GM20000 (cell line): ENCODE results near the gene DYNLL1.

ENCODE experiments used
- DNase-seq: peaks from one replicate; pipeline ENCODE4 v3.0.0; 2012; ENCODE audit warnings: low spot score
- TF ChIP-seq, protein P1 (sequence below): IDR thresholded peaks from 2 replicates; pipeline ENCODE4 v1.5.1; 2012; ENCODE audit warnings: mild to moderate bottlenecking, control low read depth; ENCODE audit errors: extremely low read depth, missing control alignments

DYNLL1 gene

DNA sequence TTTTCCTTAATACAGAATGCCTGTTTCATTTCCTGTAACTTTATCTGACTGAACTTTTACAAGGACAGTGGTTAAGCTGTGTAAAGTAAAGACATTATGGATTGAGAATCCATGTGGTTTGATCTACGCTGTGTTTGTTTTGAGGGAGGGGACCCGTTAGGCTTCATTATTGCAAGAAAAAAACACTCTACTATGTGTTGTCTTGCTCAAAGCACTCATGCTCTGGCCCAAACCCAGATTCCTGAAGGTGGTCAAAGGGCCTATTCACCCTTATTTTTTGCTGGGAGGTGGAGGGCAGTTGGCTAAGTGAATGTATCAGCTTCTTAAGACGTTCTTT is 50.1 kb downstream of the DYNLL1 start:
- DNase-seq: no peak
- TF ChIP-seq, protein P1, sequence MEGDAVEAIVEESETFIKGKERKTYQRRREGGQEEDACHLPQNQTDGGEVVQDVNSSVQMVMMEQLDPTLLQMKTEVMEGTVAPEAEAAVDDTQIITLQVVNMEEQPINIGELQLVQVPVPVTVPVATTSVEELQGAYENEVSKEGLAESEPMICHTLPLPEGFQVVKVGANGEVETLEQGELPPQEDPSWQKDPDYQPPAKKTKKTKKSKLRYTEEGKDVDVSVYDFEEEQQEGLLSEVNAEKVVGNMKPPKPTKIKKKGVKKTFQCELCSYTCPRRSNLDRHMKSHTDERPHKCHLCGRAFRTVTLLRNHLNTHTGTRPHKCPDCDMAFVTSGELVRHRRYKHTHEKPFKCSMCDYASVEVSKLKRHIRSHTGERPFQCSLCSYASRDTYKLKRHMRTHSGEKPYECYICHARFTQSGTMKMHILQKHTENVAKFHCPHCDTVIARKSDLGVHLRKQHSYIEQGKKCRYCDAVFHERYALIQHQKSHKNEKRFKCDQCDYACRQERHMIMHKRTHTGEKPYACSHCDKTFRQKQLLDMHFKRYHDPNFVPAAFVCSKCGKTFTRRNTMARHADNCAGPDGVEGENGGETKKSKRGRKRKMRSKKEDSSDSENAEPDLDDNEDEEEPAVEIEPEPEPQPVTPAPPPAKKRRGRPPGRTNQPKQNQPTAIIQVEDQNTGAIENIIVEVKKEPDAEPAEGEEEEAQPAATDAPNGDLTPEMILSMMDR: no peak
